ENCODE data around the gene RELL1.

DNA sequence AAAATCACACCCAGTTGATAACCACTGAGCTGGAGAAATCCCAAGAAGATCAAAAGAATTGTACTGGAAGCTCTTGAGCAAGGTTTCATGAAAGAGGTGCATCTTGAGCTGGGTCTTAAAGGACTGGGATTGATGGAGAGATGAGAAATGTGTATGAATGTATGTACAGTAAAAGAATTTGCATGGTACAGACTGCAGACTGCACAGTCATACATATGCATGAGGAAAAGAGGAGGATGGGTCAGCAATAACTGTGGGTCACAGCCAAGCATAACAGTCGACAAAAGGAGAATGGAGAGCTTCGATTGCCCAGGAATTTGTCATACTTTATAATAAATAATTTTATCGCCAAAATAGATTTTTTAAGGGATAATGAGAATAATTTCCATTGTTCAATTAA is 4.8 kb upstream of the RELL1 start:
- TF ChIP-seq, protein P1, sequence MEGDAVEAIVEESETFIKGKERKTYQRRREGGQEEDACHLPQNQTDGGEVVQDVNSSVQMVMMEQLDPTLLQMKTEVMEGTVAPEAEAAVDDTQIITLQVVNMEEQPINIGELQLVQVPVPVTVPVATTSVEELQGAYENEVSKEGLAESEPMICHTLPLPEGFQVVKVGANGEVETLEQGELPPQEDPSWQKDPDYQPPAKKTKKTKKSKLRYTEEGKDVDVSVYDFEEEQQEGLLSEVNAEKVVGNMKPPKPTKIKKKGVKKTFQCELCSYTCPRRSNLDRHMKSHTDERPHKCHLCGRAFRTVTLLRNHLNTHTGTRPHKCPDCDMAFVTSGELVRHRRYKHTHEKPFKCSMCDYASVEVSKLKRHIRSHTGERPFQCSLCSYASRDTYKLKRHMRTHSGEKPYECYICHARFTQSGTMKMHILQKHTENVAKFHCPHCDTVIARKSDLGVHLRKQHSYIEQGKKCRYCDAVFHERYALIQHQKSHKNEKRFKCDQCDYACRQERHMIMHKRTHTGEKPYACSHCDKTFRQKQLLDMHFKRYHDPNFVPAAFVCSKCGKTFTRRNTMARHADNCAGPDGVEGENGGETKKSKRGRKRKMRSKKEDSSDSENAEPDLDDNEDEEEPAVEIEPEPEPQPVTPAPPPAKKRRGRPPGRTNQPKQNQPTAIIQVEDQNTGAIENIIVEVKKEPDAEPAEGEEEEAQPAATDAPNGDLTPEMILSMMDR (conservative IDR thresholded peaks at IDR 0.05) = no peak
- no peak for TF ChIP-seq ZFX (IDR thresholded peaks at IDR 0.05)
